GM12872 (cell line): ENCODE data around the gene KLF6.

Experiments used
- TF ChIP-seq, protein P1 (sequence below): IDR thresholded peaks from 3 replicates; pipeline ENCODE4 v1.5.1; 2011; ENCODE audit warnings: low read depth, mild to moderate bottlenecking, low read length, moderate library complexity; ENCODE audit not compliant: insufficient read depth

Gene KLF6

GRCh38 chr10:3785851-3786271 is 852 bp upstream of the KLF6 start:
- TF ChIP-seq, protein P1, sequence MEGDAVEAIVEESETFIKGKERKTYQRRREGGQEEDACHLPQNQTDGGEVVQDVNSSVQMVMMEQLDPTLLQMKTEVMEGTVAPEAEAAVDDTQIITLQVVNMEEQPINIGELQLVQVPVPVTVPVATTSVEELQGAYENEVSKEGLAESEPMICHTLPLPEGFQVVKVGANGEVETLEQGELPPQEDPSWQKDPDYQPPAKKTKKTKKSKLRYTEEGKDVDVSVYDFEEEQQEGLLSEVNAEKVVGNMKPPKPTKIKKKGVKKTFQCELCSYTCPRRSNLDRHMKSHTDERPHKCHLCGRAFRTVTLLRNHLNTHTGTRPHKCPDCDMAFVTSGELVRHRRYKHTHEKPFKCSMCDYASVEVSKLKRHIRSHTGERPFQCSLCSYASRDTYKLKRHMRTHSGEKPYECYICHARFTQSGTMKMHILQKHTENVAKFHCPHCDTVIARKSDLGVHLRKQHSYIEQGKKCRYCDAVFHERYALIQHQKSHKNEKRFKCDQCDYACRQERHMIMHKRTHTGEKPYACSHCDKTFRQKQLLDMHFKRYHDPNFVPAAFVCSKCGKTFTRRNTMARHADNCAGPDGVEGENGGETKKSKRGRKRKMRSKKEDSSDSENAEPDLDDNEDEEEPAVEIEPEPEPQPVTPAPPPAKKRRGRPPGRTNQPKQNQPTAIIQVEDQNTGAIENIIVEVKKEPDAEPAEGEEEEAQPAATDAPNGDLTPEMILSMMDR: no peak

DNA sequence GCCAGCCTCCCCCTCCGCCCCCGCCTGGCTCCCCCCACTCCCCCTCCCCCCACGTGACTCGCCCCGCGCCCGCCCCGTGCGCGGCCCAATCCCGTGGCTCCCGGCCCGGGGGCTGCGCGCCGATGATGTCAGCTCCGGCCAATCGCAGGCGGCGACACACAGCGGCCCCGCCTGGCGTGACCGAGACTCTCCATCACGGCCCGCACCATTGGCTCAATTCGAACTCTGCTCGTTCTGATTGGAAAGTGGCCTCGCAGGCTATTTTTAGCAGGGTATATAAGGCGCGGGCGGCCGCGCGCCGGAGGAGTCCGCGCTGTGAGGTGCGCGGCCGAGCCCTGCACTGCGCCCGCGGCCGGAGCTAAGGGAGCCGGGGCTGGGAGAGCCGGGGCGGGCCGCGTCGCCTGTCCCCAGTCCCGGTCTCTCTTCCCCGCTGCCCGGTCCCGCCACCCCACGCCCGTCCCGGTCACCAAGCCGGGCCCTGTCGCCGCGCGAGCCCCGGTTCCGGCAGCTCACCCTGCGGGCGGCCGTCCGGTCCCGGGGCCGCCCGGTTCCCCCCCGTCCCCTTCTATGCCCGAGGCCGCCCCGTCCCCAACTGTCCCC is 342 bp upstream of the KLF6 start:
- TF ChIP-seq, protein P1: no peak

DNA sequence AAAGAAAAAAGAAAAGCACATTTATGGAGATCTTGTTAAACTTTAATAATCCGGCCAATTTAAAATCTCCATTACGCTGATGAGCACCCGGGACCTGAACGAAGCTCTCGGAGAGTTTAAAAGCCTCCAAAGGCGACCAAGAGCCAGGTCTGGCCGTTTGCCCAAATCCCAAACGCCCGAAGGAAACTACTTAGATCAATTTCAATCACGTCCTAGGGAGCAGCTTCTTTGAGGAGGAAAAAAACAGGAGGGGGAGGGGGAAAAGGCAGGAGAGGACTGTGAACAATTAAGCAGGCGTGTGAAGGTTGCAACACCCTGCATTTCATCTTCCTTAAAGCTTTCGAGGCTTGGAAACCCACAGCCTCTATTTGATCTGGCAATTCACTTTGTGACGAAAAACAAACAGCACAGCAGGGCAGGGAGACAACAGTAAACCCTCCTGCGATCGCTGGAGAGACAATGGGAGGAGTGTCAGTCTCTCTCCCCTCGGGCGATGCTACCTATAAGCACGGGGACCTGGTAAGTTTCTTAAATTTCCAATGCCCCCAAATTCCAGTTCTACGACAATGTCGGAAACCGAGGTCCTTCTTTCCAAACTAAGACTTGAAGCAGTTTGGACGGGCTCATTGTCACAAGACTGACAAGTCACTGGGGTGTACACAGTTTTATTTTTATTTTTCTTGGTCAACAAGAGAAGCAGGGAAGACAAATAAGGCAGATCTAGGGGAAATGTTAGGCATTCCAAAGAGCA is 1.2 kb downstream of the KLF6 start:
- TF ChIP-seq, protein P1: no peak

DNA sequence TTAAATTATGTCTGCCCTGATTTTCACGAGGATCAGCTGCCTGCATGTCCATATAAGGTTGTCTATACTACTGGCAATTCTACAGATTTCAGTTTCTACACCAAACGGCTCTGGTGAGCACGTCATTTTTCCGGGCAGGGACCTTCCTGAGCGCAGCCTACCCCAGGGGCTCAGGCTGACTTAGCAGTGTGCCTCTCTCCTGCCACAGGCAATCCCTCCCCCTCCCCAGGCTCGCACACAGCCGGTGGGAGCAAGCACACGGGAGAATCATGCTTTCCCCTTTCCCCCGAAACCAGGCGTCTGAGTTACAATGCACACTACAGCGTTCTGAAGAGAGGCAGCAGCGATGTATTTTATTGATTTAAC is 1.7 kb downstream of the KLF6 start:
- TF ChIP-seq, protein P1: no peak

DNA sequence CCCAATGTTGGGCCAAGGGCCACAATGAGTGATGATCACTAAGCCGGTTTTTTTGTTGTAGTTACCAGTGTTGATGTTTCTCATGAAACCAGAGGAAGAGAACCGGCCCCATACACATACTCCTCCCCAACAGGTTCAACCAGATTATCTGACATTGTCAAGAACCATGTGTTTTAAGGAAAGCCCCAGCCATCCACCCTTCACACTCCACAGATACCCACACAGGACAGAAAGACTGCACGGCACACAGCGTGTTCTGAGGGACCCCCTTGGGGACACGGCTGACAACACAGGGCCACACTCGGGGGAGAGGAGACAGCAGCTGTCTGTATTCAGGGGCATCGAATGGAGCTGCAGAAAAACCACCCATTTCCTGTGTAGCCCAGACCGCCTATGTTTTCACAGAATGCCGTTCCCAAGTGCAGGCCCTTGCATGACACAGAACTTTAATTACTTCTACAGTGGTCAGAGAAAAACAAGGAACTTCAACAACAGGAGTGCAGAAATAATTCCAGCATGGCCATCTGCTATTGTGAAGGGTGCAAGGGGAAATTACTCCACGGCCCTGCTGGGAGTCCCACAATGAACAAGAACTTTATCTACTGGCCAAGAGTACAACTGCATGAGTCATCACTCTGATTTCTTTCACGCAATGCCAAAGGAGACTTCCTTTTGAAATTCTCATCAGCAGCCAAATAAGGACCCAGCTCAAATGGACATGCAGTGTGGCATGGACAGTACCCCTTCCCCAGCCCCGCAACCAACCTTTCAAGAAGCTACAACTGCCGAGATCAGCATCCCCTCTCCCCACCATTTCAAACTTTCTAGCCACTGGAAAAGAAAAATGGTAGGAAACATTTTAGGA is 2.3 kb downstream of the KLF6 start:
- TF ChIP-seq, protein P1: no peak

DNA sequence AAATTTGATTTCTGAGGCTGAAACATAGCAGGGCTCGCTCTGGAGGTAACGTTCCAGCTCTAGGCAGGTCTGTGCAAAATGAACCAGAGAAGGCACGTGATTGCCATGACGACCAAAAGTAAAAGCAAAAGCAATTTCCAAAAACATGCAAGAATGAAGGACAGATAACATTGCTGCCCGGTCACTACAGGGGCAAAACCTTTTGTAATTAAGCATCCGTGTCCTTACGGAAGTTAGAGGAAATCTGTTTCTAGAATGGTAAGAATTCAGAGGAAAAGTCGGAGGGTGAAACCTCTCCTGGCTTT is 2.9 kb downstream of the KLF6 start:
- TF ChIP-seq, protein P1: no peak

DNA sequence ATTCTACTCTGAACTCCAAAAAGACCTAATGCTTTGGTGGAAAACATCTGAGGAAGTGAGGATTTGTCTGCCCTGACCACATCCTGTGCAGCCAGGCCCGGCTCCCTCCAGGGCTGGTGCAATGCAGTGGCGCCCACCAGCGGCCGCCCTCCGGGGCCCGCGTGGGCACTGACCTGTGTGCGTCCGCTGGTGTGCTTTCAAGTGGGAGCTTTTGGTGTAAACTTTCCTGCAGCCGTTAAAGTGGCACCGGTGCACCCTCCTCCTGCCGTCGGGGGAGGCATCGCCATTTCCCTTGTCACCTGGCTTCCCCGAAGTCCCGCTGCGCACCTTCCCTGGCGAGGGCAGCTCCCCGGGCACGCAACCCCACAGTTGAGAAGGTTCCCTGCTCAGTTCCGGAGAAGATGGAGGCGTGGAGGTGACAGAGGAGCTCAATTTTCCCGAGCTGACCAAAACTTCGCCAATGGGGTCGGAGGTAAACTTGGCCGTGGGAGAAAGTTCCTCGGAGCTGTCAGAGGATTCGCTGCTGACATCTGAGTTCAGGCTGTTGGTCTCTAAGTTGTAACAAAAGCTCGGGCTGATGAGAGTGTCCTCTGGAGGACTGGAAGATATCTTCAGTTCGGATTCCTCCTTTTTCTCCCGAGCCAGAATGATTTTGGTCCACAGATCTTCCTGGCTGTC is 3.4 kb downstream of the KLF6 start:
- TF ChIP-seq, protein P1: peak; percentile 28; the same call in 1 of the 3 replicates
